Measurements from ENCODE around the gene ZNF597.

DNA sequence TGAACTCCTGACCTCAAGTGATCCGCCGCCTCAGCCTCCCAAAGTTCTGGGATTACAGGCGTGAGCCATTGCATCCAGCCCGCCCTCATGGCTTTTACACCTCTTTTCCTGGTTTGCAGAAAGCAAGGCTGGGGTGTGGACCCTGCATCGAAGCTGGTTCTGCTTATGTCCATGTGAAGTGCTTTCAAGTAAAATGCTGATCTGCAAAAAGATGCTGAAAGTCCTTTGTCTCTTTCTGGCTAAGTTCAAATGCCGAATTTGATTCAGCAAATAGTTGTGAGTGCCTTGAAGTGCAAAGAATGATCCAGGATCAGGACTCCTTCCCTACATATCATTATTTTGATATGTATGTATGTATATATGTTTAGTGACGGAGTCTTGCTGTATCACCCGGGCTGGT is 17.3 kb upstream of the ZNF597 start:
- TF ChIP-seq CTCF (IDR thresholded peaks at IDR 0.05) (no peak), POLR2A (IDR thresholded peaks at IDR 0.05) (no peak)
